NCI-H1092 treated with DMSO at 0.1 percent for 48 hours (cell line): ENCODE data around the gene VWF.
"Not testable (repeated sequence)": the region's sequence is repeated elsewhere in the genome, so short reads cannot be mapped to it uniquely, and the experiment has no call there.

Source experiments
- DNase-seq: peaks from one replicate; lab custom pipeline; 2025; lab: John Stamatoyannopoulos, UW

Gene VWF

GRCh38 chr12:6124411-6125309 is at the start of gene VWF:
VWF (minus strand) TSS chr12:6124670; CDS start chr12:6123196, 1,474 bp downstream.
- no peak for DNase-seq

GRCh38 chr12:6172862-6173261 is 48.4 kb upstream of the VWF start:
- no peak for DNase-seq

DNA sequence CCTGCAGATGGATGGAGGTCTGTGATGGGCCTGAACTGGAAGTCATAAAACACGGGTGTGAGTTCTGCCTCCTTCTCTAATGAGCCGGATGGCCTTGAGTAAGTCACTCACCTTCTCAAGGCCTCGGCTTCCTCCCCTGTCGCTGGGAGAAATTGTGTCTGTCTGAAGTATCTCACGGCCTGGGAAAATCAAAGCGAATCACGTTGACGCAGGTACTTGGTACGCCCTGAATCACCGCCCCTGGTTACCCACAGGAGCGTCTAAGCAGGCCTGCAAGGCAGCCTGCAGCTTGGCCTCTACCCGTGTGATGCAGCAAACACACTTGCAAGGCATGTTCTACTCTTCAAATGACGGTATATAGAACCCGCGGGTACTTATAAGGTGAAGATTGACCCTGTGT is 47.6 kb upstream of the VWF start:
- no peak for DNase-seq

- DNase-seq: no peak
Measured at GRCh38 chr12:6171409-6172015, 47.0 kb upstream of the VWF start.

DNA sequence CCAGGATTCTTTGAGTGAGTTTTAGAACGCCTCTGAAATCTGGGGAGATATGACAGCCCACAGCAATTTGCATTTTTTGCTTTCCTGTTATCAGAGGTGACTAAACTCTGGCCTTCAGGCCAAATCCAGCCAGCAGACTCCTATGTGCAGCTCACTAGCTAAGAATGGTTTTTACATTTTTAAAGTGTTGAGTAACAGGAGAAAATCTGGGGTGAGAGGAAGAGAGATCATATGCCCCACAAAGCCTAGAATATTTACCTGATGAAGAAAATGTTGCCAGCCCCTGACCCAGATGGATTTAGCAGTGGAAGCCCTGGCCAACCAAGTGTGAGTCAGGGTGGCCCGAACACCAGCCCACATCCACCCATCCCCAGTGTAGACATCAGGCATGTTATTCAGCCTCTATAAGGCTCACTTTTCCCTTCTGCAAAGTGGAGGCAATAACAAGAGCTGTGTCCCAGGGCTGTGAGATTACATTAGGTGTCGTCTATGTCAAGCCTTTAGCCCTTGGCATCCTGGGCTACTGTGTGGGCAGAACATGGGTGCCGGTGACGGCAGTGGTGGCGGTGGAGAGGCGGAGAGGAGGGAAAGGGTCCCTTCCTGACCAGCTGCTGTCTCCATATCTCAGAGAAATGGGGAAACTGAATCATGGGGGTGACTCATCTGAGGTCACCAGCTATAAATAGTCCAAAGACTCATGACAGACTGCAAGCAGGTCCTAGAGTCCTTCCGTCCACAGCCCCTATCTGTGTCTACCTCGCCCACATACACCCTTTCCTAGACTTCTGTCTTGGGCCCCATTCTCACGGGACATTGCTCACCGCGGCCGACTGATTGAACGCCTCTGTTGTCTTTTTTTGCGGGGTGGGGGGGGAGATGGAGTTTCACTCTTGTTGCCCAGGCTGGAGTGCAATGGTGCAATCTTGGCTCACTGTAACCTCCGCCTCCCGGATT is 43.1 kb upstream of the VWF start:
- no peak for DNase-seq

DNA sequence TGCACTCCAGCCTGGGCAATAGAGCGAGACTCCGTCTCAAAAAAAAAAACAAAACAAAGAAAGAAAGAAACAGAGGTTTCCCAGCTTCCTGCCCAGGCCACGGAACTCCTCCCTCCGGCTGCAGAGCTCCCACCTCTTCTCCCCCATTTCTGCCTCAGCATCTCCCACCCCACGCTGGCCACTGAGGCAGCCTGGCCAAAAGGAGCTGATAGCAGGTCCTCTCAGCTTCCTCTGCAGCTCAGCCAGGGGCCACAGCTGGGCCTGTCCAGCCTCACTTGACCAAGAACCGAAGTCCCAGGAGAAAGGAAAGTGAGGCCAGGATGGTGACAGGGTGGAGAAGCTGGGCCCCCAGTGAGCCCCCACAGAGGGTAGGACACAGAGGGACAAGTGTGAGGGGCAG is 42.3 kb upstream of the VWF start:
- no peak for DNase-seq

DNA sequence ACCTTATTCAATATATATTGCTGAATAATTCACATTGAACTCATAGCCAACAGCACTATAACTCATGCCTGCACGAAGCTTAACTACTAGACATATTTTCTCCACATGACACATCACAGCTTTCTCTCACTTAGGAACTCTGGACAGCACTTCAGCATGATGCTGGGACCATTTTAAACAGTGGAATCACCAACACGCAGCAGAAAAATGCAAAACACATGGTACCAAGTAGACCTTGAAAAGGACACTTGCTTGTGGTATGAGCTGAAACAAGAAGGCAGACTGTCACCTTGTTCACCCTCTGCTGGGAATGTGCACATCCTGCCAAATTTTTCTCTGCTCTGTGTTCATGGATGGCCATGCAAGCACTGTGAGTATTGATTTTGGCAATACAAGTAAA is 40.9 kb upstream of the VWF start:
- no peak for DNase-seq

GRCh38 chr12:6163416-6164060 is 39.1 kb upstream of the VWF start:
- no peak for DNase-seq

- no peak for DNase-seq
Measured at GRCh38 chr12:6161124-6161882, 36.8 kb upstream of the VWF start.

- DNase-seq: not testable (repeated sequence)
Measured at GRCh38 chr12:6160049-6160649, 35.7 kb upstream of the VWF start.

- DNase-seq: not testable (repeated sequence)
Measured at GRCh38 chr12:6159166-6160011, 34.9 kb upstream of the VWF start.

DNA sequence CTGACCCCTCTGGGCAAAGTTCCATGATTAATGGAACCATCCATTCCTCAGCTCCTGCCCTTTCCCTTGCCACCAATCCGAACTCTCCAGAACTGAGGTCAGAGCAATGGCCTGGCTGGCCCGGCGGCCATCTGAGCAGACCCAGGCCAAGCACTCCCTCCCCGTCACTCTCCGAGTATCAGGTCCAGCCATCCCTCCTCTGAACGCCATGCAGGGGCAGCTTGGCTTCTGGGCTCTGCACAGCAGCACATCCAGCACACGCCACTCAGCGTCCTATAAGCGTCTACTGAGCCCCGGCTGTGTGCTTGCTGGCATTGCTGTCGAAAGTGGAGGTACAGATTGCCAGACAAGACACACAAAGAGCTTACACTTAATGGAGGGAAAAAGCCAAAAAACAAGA is 34.3 kb upstream of the VWF start:
- no peak for DNase-seq

DNA sequence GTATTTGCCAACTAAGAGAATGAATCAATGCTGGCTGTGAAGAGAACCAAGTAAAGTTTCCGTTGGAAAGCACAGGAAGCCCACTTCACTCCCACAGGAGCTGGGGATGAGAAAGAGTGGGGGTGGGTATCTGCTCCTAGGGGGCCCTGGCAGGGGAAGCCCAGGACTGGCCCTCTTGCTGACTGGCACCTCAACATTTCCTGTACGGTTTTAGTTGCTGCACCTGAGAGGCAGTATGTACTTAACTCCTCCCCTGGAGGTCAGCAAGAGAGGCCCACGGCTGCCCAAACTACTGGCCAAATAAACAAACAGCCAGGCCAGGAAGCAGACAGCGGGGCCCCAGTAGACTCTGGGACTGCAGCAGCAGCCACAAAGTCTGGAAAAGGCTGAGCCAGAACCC is 33.8 kb upstream of the VWF start:
- no peak for DNase-seq

DNA sequence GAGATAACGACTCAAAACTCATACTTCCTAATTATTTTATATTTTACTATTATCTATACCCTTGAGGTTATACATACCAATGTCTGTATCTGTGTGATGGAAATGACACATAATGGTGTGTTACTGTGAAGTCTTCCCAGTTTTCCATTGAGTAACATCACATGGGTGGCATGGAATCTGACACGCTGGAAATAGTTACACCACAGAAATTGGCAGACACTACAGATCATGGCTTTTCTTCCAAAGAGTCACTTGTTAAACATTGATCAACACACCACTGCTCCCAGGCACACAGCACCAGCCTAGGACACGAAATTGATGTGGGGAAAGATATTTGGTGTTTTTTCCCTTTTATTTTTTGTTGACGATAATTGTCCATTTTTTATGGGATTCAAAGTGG is 33.0 kb upstream of the VWF start:
- no peak for DNase-seq

DNA sequence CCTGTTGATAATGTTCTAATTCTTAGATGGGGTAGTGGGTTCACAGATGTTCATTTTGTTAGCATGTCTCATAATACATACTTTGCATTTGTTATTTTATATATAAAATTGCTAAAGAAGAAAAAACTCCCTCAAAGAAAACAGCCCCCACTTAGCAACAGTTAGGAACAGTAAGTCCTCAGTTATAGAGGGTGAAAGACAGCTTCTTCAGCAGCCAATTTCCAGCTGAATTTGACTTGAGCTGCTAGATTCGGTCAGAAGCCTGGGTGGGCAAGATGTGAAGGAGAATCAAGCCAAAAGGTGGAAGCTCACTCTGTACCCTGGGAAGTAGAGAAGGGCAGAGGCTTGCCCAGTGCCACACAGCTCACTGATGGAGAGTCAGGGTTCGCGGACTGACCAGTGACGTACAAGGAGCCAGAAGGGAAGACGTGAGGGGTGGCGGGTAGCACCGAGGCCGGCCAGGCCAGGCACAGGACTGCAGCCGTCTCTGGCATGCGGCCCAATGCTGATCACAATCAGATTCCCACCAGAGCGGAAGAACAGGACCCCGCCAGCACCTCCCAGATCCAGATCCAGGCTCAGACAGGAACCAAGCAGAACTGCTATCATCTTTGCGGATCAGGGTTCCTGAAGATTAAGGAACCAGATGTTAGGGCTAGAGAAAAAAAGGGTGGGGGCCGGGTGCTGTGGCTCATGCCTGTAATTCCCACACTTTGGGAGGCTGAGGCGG is 30.4 kb upstream of the VWF start:
- no peak for DNase-seq

DNA sequence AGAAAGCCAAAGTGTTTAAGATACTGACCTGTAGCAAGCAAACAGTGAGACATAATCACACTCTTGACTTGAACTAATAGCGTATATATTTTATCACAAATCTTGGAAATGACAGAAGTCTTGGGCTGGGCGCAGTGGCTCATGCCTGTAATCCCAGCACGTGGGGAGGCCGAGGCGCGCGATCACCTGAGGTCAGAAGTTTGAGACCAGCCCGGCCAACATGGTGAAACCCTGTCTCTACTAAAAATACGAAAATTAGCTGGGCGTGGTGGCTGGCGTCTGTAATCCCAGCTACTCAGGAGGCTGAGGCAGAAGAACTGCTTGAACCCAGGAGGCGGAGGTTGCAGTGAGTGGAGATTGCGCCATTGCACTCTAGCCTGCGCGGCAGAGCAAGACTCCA is 24.3 kb upstream of the VWF start:
- not testable (repeated sequence) for DNase-seq

DNA sequence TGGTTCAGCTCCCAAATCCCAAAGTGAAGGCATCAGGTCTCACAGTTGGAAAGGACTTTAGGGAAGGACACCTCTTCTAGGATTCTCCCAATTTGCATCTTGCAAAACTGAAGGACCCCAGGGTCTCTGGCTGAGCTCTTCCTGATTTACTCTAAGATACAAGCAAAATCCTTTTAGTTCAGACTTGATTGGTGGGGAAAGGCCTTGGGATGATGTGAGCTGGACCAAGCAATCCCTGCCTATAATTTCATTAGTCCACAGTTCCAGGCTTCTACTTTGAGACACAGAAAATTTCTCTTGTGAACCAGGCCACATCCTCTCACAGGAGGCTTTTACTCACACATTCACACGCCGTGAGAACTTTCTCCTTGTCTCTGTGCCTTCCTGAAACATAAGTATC is 23.6 kb upstream of the VWF start:
- no peak for DNase-seq

DNA sequence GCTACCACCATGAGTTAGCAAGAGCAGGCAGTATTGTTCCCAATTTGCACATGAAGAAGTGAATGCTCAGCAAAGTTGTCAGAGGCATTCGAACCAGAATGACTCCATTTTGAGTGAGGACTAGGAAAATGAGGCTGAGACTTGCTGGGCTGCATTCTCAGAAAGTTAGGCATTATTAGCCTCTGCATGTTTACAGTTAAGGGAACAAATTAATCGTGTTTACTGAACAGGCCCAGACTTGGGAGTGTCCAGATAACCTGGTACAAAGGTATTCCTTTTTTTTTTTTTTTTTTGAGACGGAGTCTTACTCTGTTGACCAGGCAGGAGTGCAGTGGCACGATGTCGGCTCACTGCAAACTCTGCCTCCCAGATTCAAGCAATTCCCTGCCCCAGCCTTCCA is 22.5 kb upstream of the VWF start:
- no peak for DNase-seq

- DNase-seq: no peak
Measured at GRCh38 chr12:6146509-6146908, 22.0 kb upstream of the VWF start.
